SHP77 treated with DMSO at 0.1 percent for 48 hours (cell line): ENCODE results near the gene PISD.

Source experiments
- DNase-seq: peaks from one replicate; lab custom pipeline; 2025; lab: John Stamatoyannopoulos, UW

The PISD gene

DNA sequence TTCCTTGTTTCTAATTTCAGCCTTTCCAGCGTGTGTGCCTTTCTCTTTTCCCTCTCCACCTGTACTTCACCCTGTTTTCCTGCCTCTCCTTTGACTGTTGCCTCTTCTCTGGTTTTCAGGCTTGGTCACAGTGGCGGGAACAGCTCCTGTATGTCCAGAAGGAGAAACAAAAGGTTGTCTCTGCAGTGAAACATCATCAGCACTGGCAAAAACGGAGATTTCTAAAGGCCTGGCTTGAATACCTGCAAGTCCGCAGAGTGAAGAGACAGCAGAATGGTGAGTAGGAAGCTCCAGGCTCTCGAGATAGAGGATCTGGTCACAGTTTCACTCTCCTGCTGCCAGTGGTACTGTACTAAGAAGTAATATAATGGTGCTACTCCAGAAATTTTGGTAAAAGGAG lies 89.1 kb downstream of the PISD start:
- no peak for DNase-seq

DNA sequence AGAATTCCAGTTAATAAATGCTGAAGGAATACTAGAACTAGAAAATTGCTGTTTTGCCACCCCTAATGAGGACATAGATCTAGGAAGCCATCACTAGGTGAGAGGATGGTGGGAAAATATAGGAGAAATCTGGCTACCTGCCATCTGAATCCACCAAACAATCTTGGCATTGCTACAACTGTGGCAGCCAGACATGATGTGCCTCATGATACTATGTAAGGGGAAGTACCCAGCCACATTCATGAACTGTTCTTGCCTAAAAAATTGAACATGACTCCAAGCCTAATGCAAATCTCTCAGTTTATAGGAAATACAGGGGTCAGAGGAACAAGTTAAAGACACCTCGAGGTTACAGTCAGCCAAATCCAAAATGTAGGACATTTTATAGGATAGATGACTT lies 92.9 kb downstream of the PISD start:
- DNase-seq: no peak
